ENCODE measurements around the gene PRM2.

Gene PRM2

DNA sequence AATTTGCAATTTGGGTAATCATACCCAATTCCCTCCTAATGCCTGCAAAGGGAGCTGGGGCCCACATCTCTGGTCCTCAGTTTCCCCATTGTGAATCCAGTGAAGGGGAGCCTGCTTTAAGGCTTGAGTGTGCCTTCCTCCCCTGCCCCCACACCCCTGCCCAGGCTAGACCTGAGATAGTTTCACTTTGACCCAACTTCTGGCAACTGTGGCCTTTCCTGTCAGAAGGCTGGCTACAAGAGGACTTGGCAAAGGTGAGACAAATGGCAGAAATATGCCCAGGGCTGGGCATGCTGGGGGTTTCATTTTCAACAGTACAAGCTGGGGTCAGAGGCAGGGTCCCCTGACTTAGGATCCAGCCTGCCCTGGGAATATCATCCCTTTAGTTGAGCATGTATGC is 30.3 kb downstream of the PRM2 start:
- no peak for DNase-seq

DNA sequence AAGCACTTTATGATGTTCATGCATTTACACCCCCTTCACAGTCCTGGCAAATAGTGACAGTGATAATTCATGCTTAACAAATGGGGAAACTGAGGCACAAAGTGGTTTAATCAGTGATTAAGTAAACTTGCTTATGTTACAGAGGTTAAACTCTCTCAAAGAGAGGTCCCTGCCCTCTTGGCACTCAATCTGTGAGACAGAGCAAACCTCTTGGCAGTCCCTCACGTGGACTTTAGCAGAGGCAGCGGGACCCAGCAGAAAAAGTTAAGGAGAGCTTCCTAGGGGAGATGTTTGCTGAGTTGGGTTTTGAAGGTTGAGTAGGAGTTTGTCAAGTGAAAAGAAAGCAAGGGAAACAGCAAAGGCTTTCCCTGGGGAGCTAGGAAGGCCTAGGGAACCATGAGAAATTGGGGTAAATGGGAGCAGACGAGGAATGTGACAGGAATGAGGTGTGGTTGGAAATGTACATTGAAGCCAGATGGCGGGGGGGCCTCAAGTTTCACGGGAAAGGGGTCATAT is 31.0 kb downstream of the PRM2 start:
- DNase-seq: no peak

DNA sequence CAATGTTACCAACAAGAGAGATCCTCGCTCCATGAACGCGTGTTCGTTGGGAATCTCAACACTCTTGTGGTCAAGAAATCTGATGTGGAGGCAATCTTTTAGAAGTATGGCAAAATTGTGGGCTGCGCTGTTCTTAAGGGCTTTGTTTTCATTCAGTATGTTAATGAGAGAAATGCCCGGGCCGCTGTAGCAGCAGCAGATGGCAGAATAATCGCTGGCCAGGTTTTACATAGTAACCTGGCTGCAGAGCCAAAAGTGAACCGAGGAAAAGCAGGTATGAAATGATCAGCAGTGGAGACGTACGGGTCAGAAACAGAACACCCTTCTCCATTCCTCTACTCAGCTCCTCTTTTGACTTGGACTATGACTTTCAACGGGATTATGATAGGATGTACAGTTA is 33.6 kb downstream of the PRM2 start:
- DNase-seq: no peak

DNA sequence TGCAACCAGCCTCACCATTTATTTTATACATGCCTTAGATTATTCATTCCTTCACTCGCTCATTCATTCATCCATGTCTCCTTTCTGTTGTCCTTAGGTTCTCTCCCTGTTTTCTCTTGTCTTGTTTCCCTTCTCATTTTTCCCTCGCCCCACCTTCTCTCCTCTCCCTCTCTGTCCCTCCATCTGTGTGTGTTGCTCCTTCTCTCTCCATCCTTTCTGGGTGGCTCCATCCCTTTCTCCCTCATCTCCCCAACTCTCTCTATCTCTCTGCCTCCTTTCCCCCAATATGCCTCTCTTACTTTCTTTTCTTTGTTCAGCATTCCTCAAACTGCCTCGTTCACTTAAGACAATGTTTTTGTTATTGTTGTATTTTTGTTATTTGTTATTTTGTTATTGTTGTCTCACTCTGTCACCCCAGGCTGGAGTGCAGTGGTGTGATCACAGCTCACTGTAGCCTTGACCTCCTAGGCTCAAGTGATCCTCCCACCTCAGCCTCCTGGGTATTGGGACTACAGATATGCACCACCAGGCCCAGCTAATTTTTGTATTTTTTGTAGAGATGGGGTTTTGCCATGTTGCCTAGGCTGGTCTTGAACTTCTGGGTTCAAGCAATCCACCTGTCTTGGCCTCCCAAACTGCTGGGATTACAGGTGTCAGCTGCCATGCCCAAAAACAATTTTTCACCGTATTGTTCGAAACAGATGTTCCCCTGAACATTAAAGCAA is 34.6 kb downstream of the PRM2 start:
- DNase-seq: no peak

DNA sequence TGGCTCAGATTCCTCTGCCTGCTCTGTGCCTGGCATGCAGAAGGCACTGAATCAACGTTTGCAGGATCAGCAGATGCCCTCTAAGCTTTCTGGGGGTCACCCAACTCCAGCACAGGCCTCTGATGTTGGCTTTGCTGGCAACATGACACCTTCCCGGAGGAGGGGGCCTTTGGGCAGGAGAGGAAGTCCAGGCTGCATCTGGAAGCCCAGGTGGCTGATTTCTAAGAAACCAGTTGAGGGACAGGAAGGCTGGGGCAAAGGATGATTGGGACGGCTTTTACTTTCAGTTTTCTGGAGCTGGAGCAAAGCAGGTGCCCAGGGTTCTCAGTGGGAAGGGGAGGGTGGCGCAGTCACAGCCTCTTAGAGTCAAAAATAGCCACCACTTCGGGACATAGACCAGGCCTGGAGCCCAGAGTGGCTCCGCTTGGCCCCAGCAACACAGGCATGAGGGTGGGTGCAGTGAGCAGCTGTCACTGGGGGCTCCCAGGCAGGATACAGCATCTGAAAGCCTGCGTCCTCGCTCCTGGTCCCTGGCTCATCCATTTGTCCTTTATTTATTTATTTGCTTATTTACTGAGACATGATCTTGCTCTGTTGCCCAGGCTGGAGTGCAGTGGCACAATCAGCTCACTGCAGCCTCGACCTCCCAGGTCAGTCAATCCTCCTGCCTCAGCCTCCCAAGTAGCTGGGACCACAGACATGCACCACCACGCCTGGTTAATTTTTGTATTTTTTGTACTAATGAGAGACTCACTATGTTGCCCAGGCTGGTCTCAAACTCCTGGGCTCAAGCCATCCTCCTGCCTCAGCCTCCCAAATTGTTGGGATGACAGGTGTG is 35.4 kb downstream of the PRM2 start:
- DNase-seq: no peak

DNA sequence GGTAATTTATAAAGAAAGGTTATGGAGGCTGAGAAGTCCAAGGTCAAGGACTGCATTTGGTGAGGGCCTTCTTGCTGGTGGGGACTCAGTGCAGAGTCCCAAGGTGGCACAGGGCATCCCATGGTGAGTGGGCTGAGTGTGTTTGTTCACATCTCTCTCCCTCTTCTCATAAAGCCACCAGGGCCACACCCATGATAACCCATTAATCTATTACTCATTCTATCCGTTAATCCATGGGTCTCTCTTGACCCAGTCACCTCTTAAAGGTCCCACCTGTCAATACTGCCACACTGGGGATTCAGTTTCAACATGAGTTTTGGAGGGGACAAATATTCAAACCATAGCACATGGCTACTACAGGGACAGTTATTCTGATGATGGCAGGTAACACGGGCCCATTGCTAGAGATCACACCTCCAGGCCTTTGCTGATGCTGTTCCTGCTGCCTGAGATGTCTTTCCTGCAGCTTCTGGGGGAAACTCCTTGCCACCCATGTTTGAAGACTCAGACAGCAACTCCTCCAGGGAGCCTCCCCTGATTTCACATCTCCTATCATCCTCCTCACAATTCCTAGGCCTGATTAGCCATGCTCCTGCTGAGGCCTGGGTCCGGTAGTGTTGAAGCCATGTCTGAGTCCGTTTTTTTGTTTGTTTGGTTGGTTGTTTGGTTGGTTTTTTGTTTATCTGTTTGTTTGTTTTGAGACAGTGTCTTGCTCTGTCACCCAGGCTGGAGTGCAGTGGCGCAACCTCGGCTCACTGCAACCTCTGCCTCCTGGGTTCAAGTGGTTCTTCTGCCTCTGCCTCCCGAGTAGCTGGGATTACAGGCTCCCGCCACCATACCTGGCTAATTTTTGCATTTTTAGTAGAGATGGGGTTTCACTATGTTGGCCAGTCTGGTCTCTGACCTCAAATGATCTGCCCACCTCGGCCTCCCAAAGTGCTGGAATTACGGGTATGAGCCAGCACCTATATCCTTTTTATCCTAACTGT is 36.3 kb downstream of the PRM2 start:
- DNase-seq: no peak

DNA sequence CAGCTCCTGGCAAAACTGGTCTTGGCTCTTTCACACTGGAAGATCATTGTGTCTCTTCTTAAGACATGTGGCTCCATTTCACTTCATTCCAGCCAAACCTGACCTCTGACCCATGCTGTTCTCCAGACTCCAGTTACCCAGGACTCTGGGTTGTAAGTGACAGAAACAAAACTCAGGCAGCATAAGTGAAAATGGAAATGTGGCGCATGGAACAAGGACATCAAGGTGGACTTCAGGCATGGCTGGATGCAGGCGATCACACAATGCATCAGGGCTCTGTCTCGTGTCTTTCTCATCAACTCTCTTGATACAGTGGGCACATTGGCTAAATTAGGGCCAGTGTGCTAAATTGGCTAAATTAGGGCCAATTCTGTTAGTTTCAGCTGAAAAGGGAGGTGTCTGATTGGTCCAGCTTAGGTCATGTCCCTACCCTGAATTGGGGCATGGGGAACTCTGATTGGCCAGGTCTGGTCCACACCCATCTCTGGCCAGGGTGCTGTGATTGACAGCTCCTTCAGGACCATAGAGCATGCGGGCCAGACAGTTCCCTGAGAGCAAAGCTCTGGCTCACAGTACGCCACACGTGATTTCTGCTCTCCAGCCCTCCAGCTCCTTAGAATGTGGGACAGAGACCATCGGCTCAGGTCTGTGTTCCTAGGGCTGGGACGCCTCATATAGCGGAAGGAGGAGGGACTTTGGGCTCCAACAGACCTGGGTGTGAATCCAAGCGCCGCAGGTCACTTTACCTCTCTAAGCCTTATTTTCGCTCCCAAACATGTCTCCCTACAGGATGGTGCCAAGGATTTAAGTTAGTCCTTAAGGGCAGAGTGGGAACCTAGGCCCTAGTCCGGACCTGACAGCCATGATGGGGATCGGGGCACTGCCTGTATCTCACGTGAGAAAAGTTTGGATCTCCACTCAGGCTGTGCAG is 37.7 kb downstream of the PRM2 start:
- DNase-seq: no peak

DNA sequence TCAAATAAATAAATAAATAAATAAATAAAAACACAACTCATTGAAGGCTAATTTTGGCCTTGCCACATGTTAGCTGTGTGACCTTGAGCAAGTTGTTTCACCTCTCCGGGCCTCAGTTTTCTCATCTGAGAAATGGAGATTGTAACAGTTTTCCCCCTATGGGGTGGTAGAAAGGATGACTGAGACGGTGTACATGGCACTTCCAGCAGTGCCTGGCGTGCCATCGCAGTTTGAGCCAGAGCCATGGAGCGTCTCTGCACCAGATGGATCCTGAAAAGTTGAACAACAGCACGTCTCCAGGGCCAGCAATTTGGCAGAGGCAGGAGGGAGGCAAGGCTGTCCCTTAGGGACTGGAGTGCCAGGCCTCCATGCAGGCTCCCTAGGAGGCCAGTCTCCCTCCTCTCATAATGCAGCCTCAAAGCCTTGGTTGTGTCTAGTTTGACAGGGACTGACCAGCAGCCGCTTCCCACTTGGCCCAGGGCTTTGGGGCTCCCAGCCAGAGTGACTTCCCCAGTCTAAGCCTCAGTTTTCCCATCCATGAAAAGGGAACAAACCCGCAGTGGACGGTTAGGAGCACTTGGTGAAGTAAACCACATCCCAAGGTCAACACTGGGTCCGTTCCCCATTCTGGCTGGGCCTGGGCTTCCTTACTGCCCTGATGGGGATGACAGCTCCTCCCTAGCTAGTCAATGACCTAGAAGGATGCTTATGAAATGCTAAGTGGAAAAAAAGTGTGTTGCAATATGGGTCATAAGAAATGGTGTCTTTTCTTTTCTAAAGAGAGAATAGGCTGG is 39.6 kb downstream of the PRM2 start:
- no peak for DNase-seq

DNA sequence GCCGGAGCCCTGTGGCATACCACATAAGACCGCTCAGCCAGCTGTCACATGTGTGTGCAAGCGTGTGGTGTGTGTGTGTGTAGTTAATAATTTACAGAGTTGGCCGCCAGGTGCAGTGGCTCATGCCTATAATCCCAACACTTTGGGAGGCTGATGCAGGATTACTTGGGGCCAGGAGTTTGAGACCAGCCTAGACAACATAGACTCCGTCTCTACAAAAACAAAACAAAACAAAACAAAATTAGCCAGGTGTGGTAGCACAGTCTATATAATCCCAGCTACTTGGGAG is 40.6 kb downstream of the PRM2 start:
- DNase-seq: no peak

DNA sequence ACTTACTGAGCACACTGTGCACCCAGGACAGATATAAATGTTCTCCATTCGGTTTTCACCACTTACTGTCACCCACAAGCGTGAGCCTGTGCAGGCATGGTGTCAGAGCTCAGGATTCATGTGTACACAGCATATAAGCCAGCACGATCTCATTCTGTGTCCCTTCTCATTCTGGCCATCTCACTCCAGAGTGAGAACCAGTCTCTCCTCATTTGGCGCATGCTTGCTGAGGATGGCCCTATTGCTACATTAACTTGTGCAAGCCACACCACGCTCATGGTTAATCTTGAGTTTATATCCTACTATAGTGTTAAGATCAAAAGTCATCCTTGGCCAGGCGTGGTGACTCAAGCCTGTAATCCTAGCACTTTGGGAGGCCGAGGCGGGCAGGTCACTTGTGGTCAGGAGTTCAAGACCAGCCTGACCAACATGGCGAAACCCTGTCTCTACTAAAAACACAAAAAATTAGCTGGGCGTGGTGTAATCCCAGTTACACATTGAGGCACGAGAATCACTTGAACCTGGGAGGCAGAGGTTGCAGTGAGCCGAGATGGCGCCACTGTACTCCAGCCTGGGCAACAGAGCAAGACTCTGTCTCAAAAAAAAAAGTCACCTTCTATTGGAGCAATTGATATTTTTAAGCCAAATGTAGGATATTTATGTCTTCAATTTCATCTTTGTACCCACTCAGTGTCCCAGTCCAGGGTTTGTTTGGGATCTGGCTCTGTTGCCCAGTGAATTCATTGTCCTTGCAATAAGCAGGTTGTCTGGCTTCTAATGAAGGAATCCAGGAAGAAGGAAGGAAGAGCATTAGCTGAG is 41.2 kb downstream of the PRM2 start:
- no peak for DNase-seq

DNA sequence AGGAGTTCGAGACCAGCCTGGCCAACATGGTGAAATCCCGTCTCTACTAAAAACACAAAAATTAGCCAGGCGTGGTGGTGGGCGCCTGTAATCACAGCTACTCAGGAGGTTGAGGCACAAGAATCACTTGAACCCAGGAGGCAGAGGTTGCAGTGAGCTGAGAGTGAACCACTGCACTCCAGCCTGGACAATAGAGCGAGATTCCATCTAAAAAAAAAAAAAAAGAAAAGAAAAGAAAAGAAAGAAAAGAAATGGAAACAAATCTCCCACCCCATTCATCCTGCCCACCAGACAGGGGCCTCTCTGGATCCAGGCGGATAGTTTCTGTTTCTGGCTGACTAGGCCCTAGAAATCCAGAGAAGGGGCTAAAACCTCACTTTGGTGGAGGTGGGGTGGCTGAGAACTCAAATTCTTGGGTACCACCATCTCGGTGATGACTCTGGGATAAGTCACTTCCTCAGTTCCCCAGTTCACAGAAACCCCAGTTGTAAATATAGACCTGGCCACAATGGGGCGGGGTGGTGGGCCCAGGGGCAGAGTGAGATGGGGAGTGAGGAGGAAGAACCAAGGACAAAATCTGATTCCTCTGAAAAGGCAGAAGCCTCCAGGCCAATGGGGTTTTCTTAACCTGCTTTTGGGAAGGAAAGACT is 42.4 kb downstream of the PRM2 start:
- DNase-seq: no peak

DNA sequence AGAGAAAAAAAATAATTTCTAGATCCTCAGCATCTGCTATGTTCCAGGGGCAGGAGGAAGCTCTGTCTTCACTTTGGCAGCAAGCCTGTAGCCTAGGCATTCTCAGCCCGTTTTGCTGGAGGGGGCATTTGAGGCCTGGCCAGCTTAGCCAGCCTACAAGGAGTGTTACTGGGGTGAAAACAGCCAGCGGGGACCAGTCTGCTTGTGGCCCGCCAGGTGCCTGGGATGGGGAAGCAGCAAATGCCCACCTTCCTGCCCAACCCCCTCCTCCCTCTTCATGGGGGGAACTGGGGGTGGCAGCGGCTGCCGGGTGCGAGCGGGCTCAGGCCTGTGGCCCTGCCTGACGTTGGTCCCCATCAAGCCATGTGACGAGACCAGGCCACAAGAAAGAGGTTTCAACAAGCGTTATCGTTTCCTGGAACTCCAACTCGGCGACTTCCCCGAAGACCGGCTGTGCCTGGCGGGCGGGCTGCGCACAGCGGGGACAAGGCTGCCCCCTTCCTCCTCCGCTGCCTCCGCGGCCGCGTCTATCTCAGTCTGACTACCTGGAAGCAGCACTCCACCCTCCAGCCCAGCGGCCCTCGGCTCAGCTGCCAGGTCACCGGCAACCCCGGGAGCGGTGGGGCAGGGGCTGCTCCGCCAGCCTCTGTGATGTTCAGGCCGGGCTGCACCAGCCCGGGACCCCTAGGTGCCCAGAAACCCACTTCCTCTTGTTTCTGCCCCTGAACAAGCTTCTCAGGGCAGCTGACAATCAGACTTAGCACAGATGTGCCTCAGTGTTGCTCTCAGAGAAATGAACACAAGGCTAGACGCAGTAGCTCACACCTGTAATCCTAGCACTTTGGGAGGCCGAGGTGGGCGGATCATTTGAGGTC is 43.2 kb downstream of the PRM2 start:
- no peak for DNase-seq

DNA sequence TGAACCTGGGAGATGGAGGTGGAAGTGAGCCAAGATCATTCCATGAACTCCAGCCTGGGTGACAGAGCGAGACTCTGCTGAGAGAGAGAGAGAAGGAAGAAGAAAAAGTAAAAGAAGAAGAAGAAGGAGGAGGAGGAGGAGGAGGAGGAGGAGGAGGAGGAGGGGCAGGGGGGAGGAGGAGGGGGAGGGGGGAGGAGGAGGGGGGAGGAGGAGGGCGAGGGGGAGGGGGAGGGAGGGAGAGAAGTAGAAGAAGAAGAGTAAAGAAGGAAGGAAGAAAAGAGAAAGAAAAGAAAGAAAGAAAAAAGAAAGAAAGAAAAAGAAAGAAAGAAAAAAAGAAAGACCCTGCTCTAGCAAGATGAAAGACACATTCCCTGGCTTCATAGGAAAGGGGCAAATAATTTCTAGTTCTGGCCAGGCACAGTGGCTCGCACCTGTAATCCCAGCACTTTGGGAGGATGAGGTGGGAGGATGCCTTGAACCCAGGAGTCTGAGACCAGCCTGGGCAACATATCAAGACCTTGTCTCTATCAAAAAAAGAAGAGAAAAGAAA is 43.9 kb downstream of the PRM2 start:
- DNase-seq: no peak

DNA sequence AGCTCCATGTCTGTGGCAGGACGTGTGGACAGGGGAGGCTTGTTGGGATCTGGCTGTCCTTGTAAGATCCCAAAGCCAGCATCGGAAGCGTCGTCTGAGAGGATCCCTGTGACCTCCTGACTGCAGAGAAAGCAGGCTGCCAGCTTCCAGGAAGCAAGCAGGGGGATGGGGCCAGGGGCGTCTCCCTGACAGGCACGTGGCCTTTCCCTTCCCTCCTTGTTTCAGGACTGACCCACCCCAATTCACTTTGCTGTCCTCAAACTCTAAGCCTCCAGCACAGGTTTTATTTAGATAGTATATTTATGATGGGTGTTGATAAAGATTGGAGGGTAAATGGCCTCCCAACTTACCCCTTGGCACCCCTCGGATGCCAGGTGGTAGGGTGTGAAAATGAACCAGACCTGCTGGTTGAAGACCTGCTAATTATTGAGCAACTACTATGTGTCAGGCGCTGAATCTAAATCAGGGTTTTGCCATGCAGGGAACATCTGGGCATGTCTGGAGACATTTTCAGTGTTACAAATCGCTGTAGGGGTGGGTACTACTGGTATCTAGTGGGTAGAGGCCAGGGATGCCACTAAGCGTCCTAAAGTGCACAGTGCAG is 44.8 kb downstream of the PRM2 start:
- DNase-seq: no peak

DNA sequence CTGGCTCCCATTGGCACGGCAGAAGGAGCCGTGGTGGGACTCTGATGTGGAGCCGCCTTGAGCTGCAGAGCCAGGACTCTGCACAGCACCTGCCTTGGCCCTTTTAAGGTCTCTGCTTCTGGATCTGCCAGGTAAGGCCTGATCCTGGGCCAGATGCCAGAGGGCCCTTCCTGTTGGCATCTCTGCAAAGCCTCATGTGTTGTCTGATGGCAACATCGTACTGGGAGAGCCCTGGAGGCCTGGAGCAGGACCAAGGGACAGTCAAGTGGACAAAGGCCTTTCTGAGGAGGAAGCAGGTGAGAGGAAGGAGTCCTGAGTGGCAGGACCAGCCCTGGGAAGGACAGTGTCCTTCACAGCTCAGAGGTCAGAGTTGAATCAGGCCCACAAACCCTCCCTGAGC is 46.4 kb downstream of the PRM2 start:
- no peak for DNase-seq

DNA sequence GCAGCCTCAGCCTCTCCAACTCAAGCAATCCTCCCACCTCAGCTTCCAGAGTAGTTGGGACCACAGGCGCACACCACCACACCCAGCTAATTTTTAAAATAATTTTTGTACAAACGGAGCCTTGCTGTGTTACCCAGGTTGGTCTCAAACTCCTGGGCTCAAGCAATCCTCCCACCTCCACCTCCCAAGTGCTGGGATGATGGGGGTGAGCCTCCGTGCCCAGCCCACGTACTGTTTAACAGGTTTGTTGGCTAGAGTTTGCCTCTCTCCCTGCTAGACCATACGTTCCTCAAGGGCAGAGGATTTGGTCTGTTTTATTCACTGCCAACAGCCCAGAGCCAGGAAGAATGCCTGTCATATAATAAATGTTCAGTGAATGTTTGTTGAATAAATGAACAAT is 46.8 kb downstream of the PRM2 start:
- DNase-seq: no peak

DNA sequence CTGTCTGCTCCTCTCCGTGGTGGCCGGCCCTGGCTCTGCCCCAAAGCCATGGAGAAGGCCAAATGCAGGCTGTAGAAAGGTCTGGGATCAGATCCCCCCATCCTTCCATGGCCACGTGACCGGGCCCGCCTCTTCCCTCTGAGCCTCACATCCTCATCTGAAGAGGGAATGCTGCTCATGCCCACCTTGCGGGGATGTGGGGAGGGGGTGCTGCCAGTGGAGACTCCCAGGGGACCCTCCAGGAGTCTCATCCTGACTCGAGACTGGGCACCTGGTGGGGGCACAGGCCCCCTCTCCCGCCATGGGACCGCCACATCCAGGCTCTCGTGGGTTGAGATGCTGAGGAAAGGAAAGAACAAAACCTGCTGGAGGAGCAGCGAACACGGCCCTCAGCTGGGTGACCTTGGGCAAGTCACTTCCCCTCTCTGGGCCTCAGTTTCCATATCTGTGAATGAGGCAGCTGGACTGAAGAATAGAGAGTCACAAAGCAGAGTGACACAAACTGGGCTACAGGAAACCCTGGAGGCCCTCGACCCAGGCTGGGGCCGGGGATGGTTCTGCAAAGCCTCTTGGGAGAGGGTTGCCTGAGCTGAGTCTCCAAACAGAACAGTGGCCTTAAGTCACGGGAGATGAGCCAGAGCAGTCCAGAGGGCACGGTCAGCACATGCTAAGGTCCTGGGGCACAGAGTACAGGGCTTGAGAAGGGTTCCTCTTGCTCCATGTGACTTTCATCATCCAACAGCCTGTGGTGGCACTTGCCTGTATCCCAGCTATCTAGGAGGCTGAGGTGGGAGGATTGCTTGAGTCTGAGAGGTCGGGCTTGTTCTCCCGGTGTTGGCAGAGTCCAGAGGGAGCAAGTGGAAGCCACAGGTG is 50.4 kb downstream of the PRM2 start:
- no peak for DNase-seq

Data from fibroblast of skin of abdomen (primary cell).